ENCODE data around the gene STK32B.

DNA sequence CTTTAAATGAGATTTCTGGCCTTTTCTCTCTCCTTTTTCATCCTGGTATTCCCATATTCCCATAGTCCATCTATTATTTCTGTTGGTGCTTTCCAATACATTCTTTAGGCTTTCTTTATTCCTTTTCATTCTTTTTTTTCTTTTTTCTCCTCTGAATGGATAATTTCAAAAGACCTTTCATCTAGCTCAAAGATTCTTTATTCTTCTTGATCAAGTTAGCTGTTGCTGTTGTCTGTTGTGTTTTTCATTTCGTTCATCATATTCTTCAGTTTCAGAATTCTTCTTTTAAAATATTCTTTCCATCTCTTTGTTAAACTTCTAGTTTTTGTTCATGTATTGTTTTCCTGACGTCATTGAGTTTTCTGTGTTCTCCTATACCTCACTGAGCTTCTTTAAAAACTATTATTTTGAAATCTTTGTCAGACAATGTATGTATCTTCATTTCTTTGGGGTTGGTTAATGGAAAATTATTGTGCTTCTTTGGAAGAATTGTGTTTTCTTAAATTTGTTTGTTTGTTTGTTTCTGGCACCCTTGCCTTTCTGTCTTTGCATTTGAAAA lies 30.2 kb downstream of the STK32B start:
- TF ChIP-seq POLR2A (IDR thresholded peaks at IDR 0.05): no peak
- TF ChIP-seq, protein P1, sequence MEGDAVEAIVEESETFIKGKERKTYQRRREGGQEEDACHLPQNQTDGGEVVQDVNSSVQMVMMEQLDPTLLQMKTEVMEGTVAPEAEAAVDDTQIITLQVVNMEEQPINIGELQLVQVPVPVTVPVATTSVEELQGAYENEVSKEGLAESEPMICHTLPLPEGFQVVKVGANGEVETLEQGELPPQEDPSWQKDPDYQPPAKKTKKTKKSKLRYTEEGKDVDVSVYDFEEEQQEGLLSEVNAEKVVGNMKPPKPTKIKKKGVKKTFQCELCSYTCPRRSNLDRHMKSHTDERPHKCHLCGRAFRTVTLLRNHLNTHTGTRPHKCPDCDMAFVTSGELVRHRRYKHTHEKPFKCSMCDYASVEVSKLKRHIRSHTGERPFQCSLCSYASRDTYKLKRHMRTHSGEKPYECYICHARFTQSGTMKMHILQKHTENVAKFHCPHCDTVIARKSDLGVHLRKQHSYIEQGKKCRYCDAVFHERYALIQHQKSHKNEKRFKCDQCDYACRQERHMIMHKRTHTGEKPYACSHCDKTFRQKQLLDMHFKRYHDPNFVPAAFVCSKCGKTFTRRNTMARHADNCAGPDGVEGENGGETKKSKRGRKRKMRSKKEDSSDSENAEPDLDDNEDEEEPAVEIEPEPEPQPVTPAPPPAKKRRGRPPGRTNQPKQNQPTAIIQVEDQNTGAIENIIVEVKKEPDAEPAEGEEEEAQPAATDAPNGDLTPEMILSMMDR (IDR thresholded peaks at IDR 0.05): no peak

All from lower leg skin (tissue), 3 donors.